Fibroblast of upper back skin (primary cell): ENCODE measurements around the gene TOR1AIP2.
A peak's percentile ranks its signal among the peaks of the same experiment; 100 is the strongest.

Experiments
- DNase-seq: peaks from one replicate; pipeline ENCODE4 v3.0.0-alpha.2; 2013

TOR1AIP2 gene

DNA sequence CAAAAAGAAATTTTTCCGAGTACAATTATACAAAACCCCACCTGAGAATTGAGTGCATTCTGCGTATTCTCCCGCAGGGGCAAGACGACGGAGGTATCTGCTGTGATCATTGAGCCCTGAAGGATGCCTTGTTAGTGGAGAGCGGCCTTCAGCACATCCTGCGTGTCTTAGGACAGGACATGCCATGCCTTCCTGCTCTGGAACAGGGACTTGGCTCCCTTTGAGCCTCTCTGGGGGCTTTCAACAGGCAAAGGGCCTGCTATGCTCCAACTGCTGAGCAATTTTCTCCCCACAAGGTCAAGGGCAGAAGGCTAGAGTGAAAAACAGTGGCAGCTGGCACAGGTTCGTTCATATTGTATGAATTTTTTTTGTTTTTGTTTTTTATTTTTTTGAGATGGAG, 52.4 kb downstream of the TOR1AIP2 start:
- no peak for DNase-seq

DNA sequence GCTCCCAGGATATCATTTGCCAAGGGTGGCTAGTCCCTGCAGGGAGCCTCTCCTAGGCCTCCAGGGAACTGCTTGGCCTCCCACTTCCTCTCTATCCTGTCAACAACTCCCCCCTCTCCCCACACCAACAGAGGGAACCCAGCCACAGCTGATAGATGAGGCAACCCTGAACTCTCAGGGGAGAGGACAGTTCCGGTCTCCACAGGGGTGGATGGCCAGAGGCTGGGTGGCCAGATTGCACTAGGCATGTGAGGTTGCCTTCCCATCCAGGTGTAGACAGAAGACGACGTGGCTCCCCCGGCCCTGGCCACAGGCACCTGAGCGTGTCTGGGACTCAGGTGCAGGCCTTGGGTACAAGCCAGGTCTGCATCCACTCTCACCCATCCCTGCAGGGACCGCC, 53.3 kb downstream of the TOR1AIP2 start:
- no peak for DNase-seq

- DNase-seq = no peak
Observed at GRCh38 chr1:179823693-179824092, 53.9 kb downstream of the TOR1AIP2 start.

- no peak for DNase-seq
Observed at GRCh38 chr1:179822065-179822464, 55.5 kb downstream of the TOR1AIP2 start.

DNA sequence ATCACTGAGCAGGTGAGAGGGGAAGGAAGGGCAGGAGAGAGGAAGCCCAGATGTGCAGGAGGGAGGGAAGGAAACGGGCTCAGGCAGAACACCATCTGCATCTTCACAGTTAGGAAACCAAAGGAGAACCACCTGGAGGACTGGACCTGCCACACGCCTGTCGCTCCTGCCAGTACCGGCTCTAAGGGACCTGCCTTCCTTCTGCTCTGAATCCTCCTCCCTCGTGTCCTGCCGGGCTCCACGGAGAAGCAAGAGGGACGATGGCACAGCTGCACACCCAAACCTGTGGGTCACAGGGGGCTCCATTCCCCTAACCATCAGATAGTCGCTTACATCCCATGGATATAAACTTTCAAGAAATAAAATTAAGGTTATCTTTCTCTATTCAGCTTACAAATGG, 56.1 kb downstream of the TOR1AIP2 start:
- no peak for DNase-seq

DNA sequence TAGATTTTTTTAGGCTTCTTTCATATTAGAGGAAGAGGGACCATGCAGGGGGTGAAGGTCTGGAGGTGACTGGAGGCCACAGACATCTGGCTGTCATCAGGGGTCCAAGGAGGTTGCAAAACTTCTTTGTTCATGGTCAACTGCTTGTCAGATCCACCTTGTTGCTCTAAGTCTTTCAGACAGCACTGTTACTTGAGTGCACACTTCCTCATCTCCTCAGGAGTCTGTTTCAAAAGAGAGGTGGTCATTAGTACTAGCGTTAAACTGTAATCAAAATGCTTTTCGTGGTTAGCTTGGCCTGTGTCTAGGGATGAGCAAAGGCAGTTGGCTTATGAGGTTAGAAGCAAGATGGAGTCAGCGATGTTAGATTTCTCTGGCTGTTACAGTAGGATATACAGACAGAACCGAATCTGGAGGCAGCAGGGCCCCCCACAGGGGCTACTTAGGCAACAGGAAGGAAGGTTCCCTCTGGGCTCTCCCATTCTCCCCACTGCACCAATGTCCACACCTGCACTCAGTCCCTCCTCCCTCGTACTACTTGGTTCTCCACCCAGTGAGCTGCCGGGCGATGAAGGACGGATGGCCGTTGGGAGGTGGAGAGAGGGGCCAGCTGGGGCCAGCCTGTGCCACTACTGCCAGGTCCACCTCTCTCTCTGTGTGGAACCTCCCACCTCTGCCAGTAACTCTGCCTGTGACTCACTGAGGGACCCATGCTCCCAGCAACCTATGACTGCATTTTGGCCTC, 57.2 kb downstream of the TOR1AIP2 start:
- DNase-seq = no peak

GRCh38 chr1:179818743-179819173, 58.8 kb downstream of the TOR1AIP2 start:
- no peak for DNase-seq

GRCh38 chr1:179818260-179818659, 59.3 kb downstream of the TOR1AIP2 start:
- no peak for DNase-seq

- peak; percentile 39 for DNase-seq
Observed at GRCh38 chr1:179817789-179818188, 59.8 kb downstream of the TOR1AIP2 start.

DNA sequence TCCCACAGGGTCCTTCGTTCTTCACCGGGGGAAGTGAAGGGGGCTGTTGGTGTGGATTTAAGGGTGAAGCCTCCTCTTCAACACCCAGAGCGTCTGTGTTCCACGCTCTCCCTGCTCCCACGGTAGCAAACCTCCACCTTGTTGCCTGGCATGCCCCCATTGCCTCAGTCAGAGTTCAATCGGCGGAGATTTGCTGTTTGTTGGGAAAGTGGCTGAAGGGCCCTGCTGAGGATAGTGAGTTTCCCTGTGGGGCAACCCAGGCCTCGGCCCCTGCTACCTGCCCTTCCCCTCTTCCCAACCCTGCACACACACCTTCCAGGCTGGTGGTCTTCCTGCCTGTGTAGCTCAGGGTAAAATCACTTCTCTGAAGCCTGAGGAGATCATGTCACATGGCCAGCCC, 60.5 kb downstream of the TOR1AIP2 start:
- DNase-seq = no peak

DNA sequence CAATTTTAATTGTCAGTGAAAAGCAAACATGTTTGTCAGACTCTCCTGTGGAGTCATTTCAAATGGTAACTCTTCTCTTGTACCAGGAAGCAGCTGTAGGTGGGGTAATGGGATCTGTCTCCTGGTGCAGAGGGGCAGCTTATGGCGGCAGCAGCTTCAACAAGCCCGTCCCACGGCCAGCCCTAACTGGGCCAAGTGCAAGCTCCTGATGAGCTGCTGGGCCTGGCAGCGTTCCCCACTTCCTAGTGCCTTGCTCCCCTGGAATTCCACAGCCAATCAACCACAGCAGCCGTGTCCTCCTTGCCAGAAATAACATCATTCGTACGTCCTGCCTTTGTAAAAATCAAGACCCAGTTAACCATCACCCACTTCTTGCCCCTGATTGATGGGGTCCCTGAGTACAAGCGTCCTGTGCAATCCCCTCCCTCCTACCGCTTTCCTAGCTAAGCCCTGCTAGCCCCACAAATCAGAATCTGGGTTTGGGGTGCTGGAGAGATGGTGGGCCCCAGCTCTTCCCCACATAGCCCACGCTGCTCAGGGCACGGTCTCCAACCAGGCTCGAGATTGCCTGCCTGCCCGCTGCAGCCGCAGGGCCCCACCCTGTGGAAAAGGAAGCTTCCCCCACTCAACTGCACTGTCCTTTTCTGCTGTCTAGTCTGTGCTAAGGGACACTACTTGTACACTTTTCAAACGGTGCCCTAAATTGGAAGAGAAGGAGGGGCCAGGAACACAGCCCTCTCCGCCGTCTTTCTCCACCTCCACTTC, 61.2 kb downstream of the TOR1AIP2 start:
- peak; percentile 43 for DNase-seq

- no peak for DNase-seq
Observed at GRCh38 chr1:179815641-179816040, 62.0 kb downstream of the TOR1AIP2 start.

DNA sequence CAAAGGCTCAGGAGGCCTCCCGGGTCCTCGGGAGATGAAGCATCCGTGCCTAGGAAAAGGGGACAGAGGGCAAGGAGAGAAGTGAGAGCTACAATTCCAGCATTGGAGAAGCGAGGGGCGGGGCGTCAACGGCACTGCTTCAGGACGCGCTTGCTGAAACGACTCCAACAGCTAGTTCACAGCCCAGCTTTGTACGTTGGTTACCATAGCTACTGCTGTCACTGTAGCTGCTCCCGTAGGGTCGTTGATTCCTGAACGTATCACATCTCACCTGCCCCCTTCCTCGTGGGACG, 63.1 kb downstream of the TOR1AIP2 start:
- DNase-seq = no peak

DNA sequence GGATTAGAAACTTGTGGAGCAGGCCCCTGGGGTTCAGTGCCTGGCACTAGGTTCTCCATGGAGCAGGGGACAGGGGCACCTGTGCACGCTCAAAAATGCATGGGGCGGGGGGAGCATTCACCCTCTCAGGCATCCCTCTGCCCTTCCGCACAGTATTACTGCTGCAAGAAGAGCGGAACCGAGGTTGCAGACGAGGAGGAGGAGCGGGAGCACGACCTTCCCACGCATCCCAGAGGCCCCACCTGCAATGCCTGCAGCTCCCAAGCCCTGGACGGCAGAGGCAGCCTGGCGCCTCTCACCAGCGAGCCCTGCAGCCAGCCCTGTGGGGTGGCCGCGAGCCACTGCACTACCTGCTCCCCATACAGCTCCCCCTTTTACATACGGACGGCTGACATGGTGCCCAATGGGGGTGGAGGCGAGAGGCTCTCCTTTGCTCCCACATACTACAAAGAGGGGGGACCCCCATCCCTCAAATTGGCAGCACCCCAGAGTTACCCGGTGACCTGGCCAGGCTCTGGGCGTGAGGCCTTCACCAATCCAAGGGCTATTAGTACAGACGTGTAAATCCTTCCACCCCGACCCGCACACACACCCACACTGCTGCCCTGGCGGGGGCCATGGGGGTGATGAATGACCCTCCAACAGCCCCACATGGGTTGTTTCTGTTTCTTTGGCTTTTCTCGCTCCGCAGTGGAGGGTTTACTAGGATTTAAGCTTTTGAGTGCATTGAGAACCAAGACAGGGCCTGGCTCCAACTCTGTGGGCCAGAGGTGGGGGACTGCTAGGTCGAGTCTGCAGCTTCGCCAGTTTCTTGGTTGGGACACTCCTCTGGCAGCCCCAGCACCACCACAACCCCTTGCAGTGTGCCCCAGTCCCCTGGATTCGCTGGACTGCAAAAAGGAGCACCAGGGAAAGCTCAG, 63.7 kb downstream of the TOR1AIP2 start:
- no peak for DNase-seq

DNA sequence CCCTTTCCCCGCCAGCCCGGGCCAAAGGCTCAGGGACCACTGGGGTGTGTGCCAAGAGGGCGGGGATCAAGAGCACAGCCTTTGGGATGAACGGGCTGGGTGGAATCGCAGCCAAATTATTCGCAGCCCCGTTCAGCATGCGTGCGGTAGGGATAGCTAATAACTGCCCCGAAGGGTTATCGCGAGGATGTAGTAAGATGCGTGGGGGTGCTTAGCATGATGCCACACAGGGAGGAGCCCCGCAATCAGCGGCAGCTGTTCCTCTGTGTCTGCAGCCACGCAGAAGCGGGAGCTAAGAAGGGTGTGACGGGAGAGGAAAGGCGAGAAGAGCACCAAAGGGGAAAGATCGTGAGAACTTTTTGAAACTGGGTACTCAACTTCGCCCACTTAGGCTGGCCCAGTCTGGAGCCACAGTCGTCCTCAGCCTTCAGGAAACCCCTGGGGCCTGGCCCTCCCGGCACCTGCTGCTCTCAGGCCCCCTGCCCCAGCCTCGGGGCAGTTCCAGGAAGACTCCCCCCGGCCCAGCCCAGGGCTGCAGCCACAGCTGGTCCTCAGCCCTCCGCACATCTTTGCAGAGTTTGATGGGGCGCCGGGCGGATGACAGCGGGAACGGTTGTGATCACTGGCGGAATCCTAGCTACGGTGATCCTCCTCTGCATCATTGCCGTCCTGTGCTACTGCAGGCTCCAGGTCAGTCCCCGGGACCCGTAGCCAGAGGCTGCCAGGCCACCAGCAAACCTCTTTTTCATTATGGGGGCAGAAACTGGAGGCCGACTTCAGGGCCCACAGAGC, 64.9 kb downstream of the TOR1AIP2 start:
- DNase-seq = no peak

DNA sequence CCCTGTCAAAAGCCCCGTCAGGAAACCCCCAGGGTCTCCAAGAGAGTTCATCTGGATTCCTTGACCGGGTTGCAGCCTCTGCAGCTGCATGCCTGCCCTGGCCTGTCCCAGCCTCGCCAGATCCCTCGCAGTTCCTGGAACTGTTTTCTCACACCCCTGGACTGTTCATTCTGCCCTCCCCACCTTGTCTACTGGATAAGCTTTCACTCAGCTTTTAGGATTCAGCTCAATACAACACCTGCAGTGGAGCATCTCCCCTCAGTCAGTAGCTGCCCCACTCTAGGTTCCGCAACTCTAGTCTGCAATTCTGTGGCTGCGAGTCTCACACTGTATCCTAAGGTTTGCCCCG, 67.3 kb downstream of the TOR1AIP2 start:
- no peak for DNase-seq

GRCh38 chr1:179809506-179810366, 67.9 kb downstream of the TOR1AIP2 start:
- peak; percentile 61 for DNase-seq

GRCh38 chr1:179808503-179808902, 69.1 kb downstream of the TOR1AIP2 start:
- no peak for DNase-seq

DNA sequence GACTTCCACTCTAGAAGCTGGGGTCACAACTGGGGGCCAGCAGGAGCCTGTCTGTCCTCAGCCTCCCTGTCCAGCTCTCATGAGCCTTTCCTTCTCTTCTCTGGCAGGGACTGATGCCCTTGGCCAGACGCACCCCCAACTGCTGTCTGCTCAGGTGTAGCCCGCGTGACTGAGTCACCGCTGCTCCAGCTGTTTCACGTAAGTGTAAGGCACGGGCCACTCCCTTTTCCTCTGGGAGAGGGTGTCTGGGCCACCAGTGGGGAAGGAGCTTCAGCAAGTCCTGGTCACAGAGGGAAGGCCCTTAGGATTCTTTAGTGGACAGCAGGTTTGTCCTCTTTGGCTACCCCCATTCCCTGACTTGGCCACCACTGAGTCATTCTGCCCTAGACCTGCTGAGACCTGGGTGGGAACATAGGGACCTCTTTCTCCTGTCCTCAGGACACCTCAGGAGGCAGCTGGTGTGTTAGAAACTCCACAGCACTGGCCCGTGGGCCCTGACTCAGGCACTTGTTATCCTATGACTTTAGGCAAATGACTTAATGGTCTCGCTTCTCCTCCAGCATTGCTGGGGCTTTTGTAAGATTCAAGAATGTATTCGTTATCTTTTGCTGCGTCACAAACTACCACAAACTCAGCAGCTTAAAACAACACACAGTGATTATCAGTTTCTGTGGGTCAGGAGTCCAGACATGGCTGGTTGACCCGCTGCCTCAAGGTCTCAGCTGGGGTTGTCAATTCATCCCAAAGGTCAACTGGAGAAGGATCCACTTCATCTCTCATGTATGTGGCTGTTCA, 69.7 kb downstream of the TOR1AIP2 start:
- DNase-seq = peak; percentile 24

GRCh38 chr1:179807291-179807690, 70.3 kb downstream of the TOR1AIP2 start:
- no peak for DNase-seq

DNA sequence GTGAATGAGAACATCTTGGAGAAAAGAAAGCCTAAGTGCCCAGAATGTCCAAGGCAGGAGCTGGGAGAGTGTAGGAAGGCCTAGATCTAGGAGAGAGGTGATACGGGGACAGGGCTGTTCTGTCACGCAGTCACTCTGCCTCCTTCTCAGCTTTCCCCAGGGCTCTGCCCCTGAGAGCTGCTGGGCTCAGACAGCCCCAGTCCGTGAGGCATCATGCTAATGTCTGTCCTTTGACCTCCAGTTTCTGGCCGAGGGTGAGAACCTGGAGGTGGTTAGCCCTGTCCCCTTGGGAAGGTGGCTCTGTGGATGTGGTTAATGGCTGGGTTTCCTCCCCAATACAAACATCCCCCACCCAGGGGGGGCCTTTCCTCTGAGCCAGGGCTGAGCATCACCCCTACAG, 71.3 kb downstream of the TOR1AIP2 start:
- DNase-seq = no peak
